Astrocyte (in vitro differentiated cells and primary cell): ENCODE results near the gene MVP.

ENCODE experiments used
- CTCF ChIP-seq: IDR thresholded peaks from 2 replicates; pipeline ENCODE4 v1.5.1; 2011; ENCODE audit warnings: low read depth, mild to moderate bottlenecking, inconsistent platforms, low read length, moderate library complexity; ENCODE audit not compliant: insufficient read depth
- EZH2 ChIP-seq: IDR thresholded peaks from 2 replicates; pipeline ENCODE4 v1.6.1; 2012; ENCODE audit warnings: mild to moderate bottlenecking, low read length, inconsistent platforms; ENCODE audit not compliant: insufficient read depth

- no peak for TF ChIP-seq EZH2
- no peak for TF ChIP-seq CTCF
These were observed 21.4 kb downstream of the MVP start for GRCh38 chr16:29841631-29842030.
